HG02973 (cell line): ENCODE data around the gene KRTAP5-4.
"Not testable (repeated sequence)": the region's sequence is repeated elsewhere in the genome, so short reads cannot be mapped to it uniquely, and the experiment has no call there.

Experiments used
- ATAC-seq: cut with Tn5 transposase; IDR thresholded peaks from one replicate; pipeline ENCODE4 v1.9.1; 2021; ENCODE audit warnings: moderate library complexity; ENCODE audit not compliant: unreplicated experiment

The KRTAP5-4 gene

DNA sequence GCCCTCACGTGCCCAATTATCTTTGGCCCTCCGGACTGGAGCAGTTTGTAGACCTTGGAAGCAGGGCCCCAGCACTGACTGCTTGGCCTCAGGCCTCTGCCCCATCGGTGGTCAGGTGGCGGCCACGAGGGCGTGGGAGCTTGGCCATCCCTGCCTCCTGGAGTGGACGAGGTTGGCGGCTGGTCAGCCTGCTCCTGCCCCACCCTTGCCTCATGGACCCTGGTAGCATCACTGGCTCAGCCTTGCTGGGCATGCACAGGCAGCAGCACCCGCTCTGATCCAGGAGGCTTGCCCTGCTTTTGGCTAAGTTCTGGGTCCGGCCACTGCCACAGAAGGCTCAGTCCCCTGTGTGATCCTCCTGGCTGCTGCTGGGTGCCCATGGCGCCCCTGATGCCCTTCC lies 17.8 kb downstream of the KRTAP5-4 start:
- no peak for ATAC-seq

DNA sequence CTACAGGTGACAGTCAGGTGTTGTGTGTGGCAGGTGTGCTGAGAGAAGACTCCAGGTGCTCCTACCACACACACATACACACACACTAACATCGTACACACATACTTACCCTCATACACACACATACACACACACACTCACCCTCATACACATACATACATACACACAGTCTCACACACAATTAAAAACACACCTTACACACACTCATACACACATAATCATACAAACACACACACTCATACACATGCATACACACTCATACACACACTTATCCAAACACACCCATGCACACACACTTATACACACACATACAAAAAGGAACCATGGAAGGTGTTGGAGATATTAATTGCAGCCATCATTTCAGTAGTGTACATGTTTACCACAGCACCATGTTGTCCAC lies 18.3 kb downstream of the KRTAP5-4 start:
- no peak for ATAC-seq

DNA sequence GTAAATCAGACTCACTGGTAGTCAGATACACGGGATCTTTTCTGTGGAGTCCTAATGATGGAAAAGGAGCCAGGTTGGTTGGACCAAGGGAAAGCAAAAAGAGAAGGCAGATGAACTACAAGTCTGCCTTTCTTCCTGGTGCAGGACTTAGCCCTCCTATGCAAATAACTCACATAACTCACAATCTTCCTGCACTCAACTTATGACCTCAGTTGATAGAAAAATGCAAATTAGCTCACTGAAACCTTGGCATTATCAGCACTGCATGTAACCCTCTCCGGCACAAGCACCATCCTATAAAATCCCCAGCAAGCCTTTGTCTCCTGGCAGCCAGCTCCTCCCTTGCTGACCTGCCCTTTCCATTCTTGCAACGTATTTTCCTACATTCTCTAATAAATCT lies 20.3 kb downstream of the KRTAP5-4 start:
- ATAC-seq = not testable (repeated sequence)

DNA sequence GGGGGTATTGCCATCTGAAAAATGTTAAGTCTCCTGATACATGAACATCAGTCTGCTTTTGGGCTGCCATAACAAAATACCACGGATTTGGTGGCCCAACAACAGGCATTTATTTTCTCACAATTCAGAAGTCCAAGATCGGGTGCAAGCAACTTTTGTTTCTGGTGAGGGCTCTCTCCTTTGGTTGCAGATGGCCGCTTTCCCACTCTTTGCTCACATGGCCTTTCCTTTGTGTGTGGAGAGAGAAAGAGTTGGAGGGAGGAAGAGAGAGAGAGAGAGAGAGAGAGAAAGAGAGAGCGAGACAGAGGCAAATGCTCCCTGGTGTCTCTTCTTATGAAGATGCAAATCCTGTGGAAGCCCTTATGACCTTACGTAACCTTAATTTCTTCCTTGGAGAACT lies 21.3 kb downstream of the KRTAP5-4 start:
- no peak for ATAC-seq

DNA sequence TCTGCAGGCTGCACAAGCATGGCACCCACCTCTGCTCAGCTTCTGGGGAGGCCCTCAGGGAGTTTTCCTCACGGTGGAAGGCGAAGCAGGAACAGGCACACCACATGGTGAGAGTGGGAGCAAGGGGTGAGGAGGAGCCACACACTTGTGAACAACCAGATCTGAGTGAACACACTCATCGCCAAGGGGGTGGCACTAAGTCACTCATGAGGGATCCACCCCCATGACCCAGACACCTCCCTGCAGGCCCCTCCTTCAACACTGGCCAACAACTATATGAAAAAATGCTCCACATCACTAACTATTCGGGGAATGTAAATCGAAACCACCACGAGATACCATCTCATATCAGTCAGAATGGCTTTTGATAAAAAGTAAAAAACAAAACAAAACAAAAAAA lies 23.1 kb downstream of the KRTAP5-4 start:
- ATAC-seq = no peak

DNA sequence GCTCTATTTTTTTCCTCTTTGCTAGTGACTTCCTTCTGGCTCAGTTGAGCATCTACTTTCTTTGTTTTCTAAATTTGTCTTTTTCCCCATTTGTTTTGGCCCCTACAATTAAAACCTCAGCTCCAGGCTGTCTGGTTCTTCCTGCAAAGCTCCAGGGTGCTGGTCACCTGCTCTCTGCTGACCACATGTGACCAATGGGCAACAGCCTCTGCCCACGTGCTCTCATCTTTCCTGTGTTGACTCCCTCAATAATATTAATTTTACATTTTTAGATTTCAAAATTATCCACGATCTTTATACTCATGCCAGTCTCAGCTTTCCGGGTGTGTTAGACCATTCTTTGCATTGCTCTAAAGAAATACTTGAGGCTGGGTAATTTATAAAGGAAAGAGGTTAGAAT lies 23.5 kb downstream of the KRTAP5-4 start:
- ATAC-seq = not testable (repeated sequence)

DNA sequence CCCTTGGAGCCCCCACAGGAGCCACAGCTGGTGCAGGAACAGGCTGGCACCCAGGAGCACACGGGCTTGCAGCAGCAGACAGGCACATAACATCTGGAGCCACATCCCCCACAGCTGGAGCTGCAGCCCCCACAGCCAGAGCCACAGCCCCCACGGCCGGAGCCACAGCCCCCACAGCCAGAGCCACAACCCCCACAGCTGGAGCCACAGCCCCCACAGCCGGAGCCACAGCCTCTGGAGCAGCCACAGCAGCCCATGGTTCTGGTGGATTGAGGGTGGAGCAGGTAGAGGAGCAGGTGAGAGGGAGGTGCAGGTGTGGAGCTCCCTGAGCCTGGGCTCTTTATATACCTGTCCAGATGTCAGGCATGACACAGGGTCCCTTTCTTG lies 24.0 kb downstream of the KRTAP5-4 start, which contains the start of gene KRTAP5-2:
Gene KRTAP5-2 (minus strand): TSS at position 301 of the 387 bp plus-strand sequence. CDS start 44 bp downstream, at position 257.
- no peak for ATAC-seq

DNA sequence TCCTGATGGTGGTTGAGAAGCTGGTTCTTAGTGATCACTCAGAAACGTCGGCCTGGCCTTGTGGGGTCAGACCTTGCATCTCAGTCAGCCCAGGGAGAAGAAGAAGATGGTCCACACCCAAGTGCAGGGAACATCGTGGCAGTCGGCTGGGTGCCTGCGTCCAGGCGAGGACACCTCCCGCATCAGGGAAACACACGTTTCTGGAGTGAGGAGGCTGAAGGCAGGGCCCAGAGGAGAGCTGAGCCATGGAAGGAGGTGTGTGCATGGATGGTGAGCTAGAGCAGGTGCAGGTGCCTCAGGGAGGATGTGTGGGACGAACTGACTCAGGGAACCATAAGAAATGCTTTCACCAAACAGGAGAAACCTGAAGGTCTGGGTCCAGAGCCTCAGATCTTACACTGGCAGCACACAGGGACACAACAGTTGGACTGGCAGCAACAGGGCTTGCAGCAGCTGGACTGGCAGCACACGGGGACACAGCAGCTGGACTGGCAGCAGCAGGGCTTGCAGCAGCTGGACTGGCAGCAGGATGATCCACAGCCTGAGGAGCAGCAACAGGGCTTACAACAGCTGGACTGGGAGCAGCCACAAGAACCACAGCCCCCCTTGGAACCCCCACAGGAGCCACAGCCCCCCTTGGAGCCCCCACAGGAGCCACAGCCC lies 24.5 kb downstream of the KRTAP5-4 start:
- no peak for ATAC-seq

DNA sequence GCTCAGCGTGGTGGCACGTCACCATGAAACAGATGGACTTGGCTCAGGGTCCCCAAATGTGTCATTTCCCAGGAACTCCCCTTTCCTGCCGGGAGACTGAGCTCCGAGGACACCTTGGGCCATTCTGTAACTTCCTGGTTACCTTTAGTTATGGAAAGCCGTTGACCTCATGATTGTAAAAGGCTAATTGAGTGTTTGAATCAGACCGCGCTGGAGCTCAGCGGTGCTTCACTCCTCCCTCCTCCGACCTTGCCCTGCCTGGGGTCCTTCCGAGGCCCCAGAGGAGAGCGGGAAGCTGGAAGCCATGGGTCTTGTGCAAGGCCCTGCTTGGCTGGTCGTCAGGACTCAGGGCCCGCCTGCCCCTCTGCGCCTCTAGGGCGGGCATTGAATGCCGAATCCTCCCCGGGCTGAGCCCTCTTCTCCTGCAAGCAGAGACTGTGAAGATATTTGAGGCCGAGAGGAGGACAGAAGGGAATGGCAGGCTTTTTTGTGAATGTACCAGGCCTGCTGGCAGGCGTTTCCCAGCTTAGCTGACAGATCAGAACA lies 25.3 kb downstream of the KRTAP5-4 start:
- ATAC-seq = not testable (repeated sequence)

DNA sequence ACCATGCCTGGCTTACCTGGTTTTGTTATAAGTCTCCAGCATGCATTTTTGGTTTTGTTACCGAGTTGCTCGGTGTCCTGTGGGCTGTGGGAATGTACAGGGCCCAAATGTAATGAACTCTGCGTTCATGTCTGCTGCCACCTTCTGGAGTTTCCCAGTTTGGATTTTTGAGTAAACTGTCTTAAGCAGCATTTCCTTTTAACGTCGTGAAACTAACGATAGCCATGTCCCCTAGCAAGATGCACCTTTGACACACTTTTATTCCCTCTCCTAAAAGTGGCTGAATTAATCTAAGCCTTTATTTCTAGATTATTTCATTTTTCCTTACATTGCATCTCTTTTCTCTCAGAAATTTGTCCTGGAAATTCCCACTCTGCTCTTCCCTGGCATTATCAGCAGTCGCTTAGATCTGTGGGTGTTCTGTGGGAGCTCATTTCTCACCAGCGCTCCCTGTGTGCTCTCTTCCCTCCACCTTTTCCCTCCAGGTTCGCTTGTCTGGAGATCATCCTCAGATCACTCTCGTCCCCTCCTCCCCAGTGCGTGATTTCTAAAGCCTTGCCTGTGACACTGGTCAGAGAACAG lies 25.9 kb downstream of the KRTAP5-4 start:
- ATAC-seq = not testable (repeated sequence)

DNA sequence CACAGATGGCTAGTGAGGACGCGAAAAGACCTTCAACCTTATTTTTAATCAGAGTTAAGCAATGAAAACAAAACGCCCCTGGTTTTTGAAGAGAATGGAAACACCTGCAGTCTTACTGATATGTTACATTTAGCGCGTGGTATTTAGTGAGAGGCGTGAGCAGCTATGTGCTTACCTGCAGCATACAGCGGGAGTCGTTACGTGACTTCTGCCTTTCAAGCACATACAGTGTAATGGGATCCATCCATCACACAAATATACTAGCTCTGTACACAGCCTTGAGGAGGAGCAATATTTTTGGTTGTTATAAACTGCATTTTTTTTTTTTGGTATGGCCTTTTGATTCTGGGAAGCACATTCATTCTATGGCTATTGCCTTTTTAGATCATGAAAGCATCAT lies 29.3 kb downstream of the KRTAP5-4 start:
- ATAC-seq = no peak

DNA sequence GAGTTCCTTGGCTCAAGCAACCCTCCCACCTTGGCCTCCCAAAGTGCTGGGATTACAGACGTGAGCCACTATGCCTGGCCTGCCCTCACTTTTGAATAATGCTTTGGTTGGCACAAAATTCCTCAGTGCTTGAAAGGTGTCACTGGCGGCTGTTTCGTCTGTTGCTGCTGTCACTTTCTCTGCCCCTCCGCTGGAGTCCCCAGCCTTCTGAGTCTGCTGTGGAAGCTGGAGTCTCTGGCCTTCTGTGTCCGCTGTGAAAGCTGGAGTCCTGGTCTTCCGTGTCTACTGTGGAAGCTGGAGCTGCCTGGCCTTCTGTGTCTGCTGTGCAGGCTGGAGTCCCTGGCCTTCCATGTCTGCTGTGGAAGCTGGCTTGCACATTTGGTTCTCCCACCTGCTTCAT lies 31.9 kb downstream of the KRTAP5-4 start:
- ATAC-seq = no peak

DNA sequence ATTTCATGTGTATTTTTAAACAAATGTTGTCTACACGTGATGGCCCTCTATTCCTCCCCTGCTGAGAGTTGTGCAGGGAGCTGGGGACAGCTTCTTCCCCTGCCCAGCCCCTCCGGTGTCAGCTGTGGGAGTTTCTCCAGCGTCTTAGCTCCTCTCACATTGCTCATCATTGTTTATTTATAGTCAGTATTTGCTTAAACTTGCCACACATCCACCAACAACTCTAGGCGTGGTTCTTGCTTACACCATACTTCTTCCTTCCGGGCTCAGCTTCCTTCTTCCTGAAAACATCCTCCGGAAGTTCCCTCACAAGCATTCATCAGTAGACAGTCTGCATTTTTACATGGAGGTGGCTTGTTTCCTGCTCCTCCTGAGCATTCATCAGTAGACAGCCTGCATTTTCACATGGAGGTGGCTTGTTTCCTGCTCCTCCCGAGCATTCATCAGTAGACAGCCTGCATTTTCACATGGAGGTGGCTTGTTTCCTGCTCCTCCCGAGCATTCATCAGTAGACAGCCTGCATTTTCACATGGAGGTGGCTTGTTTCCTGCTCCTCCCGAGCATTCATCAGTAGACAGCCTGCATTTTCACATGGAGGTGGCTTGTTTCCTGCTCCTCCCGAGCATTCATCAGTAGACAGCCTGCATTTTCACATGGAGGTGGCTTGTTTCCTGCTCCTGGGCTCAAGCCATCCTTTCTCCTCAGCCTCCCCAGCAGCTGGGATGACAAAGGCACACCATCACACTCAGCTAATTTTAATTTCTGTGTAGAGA lies 32.6 kb downstream of the KRTAP5-4 start:
- not testable (repeated sequence) for ATAC-seq

DNA sequence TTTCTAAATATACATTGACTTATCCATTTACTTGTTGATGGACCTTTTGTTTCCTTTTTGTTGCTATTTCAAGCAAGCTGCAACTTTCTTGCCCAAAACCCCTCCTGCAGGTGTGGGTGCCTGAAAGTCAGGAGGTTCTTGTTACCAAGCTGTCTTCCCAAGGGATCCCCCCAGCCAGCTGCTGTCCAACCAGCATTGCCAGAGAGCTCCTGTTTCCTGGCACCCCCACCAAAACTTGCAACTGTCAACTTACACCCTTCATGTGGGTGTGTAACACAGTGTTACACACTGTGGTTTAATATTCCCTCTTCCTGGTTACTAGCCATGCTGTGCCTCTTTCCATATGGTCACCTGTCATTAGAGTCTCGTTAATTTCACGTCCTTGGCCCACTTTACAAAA lies 35.2 kb downstream of the KRTAP5-4 start:
- no peak for ATAC-seq

DNA sequence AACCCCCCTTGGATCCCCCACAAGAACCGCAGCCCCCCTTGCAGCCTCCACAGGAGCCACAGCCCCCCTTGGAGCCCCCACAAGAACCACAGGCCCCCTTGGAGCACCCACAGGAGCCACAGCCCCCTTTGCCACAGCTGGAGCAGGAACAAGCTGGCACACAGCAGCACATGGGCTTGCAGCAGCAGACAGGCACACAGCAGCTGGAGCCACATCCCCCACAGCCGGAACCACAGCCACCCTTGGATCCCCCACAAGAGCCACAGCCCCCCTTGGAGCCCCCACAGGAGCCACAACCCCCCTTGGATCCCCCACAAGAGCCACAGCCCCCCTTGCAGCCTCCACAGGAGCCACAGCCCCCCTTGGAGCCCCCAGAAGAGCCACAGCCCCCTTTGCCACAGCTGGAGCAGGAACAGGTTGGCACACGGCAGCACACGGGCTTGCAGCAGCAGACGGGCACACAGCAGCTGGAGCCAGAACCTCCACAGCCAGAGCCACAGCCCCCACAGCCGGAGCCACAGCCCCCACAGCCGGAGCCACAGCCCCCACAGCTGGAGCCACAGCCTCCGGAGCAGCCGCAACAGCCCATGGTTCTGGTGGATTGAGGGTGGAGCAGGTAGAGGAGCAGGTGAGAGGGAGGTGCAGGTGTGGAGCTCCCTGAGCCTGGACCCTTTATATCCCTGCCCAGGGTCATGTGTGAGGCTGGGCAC lies 37.1 kb downstream of the KRTAP5-4 start, which contains the start of gene KRTAP5-1:
Gene KRTAP5-1 (minus strand): TSS at position 623 of the 710 bp plus-strand sequence. CDS start 34 bp downstream, at position 589.
- not testable (repeated sequence) for ATAC-seq

DNA sequence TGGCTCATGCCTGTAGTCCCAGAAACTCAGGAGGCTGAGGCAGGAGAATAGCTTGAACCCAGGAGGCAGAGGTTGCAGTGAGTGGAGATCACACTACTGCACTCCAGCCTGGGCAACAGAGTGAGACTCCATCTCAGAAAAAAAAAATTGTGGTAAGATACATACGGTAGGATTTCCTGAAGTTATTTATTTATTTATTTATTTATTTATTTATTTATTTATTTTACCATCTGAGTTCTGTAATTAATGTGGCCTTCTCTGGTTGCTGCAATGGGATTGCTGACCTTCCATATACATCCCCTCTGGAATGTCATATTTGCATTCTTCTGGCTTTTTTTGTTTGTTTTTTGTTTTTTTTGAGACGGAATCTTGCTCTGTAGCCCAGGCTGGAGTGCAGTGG lies 39.0 kb downstream of the KRTAP5-4 start:
- not testable (repeated sequence) for ATAC-seq

DNA sequence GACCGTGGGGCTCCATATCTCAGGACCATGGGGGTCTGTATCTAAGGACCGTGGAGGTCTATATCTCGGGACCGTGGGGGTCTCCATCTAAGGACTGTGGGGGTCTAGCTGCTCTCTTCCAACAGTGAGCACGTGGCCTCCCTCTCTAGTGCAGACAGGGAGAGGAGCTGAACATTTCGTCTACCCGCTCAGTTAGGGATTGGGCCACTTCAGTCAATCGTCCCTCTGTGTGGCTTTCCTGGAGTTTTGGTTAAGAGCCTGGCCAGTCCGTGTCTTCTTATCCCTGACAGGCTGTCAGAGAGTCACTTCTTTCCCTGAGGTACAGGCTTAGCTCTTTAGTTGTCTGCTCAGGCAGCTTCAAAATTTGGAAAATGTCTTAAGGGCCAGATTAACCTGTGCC lies 40.0 kb downstream of the KRTAP5-4 start:
- no peak for ATAC-seq

DNA sequence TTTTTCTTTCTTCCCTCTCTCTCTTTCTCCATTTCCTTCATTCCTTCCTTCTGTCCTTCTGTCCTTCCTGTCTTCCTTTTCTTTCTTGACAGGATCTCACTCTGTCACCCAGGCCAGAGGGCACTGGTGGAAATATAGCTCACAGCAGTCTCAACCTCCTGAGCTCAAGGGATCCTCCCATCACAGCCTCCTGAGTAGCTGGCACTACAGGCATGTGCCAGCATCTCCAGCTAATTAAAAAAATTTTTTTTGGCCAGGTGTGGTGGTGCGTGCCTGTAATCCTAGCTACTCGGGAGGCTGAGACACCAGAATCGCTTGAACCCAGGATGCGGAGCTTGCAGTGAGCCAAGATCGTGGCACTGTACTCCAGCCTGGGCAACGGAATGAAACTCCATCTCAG lies 45.1 kb downstream of the KRTAP5-4 start:
- no peak for ATAC-seq

DNA sequence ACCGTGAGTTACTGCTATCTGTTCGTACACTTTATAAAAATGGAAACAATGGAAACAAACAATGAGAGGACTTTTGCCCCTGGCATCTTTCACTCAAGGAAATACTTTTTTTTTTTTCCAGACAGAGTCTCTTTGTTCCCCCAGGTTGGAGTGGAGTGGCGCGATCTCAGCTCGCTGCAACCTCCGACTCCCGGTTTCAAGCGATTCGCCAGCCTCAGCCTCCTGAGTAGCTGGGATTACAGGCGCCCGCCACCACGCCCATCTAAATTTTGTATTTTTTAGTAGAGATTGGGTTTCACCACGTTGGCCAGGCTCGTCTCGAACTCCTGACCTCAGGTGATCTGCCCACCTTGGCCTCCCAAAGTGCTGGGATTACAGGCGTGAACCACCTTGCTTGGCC lies 46.2 kb downstream of the KRTAP5-4 start:
- not testable (repeated sequence) for ATAC-seq

DNA sequence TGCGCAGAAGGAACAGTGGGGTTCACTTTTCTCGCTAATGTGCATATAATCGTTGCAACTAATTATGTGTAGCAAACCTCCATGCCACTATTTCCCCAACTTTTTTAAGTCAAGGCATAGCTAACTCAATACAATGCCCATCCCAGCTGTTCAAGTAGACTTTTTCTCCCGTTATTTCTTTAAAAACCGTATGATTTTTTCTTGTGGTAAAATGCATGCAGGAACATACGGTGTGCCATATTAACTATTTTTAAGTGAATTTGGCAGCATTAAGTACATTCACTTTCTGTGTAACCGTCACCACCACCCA lies 47.0 kb downstream of the KRTAP5-4 start:
- ATAC-seq = no peak
